CD4-positive, alpha-beta memory T cell (primary cell): Measurements from ENCODE around the gene KCTD4. TPM values are rescaled to one million over a fixed set of nuclear protein-coding genes. Genes with fewer than 3 reads are reported as not detected.

ENCODE experiments used
- CTCF ChIA-PET: fragments of 350-600 bp; sonication (Branson Sonifier 250); formaldehyde crosslinking; loops from one replicate; lab custom pipeline; 2021; ENCODE audit warnings: inconsistent platforms; ENCODE audit not compliant: partially characterized antibody; lab: Charles Lee
- POLR2A ChIA-PET: fragments of 350-600 bp; sonication (Branson Sonifier 250); formaldehyde crosslinking; loops from one replicate; lab custom pipeline; 2021; ENCODE audit not compliant: partially characterized antibody; lab: Charles Lee
- DNase-seq, 5 donors: peaks; one replicate each; pipeline versions ENCODE4 v3.0.0 to v3.0.0-alpha.2; 2020 to 2022; ENCODE audit warnings: mixed read lengths in 1 of 5
- H3K27ac ChIP-seq: one replicate; pipeline ENCODE4 v1.7.0; 2013; ENCODE audit warnings: low read depth, low read length
- H3K27me3 ChIP-seq: 2 replicates; pipeline ENCODE4 v1.7.0; 2013; ENCODE audit warnings: mild to moderate bottlenecking, low read length, moderate library complexity; ENCODE audit not compliant: insufficient read depth
- H3K36me3 ChIP-seq: 2 replicates; pipeline ENCODE4 v1.7.0; 2013; ENCODE audit warnings: mild to moderate bottlenecking, low read length, moderate library complexity; ENCODE audit not compliant: insufficient read depth
- H3K4me1 ChIP-seq: 2 replicates; pipeline ENCODE4 v1.7.0; 2013; ENCODE audit warnings: mild to moderate bottlenecking, low read length, moderate library complexity; ENCODE audit not compliant: insufficient read depth
- H3K4me3 ChIP-seq, 2 donors: one replicate each; pipeline ENCODE4 v1.7.0; 2013; ENCODE audit warnings: low read length in 2 of 2, mild to moderate bottlenecking in 1 of 2
- H3K9me3 ChIP-seq, 2 donors: one replicate each; pipeline ENCODE4 v1.7.0; 2013; ENCODE audit warnings: low read length in 2 of 2, control low read depth in 1 of 2; ENCODE audit not compliant: control insufficient read depth in 1 of 2
- H3K27ac Mint-ChIP-seq, 7 donors: one replicate each; pipeline ENCODE4 v1.8.0; 2020 to 2021; ENCODE audit warnings: mixed read lengths in 7 of 7, mild to moderate bottlenecking in 6 of 7, inconsistent platforms in 3 of 7, moderate library complexity in 3 of 7
- H3K27me3 Mint-ChIP-seq, 2 donors: one replicate each; pipeline ENCODE4 v1.8.0; 2020 to 2021; ENCODE audit warnings: mixed read lengths in 2 of 2
- H3K36me3 Mint-ChIP-seq, 2 donors: one replicate each; pipeline ENCODE4 v1.8.0; 2020 to 2021; ENCODE audit warnings: mixed read lengths in 2 of 2, inconsistent platforms in 1 of 2, mild to moderate bottlenecking in 1 of 2
- H3K4me1 Mint-ChIP-seq, 4 donors: one replicate each; pipeline ENCODE4 v1.8.0; 2020 to 2021; ENCODE audit warnings: mixed read lengths in 4 of 4, mild to moderate bottlenecking in 1 of 4
- H3K4me3 Mint-ChIP-seq, 8 donors: one replicate each; pipeline ENCODE4 v1.8.0; 2020 to 2021; ENCODE audit warnings: mixed read lengths in 8 of 8, mild to moderate bottlenecking in 7 of 8, moderate library complexity in 6 of 8, inconsistent platforms in 3 of 8
- H3K9me3 Mint-ChIP-seq, 8 donors: one replicate each; pipeline ENCODE4 v1.8.0; 2020 to 2021; ENCODE audit warnings: mixed read lengths in 8 of 8, mild to moderate bottlenecking in 5 of 8, inconsistent platforms in 3 of 8, moderate library complexity in 1 of 8
- intact Hi-C: fragments of 100-400 bp; cut with micrococcal nuclease; formaldehyde crosslinking; loops from one replicate; pipeline ENCODE4 v1.15.1; 2023
- polyA plus RNA-seq, 2 donors: library from polyadenylated mRNA; unstranded; fragments of 300-500 nt; fragmentation: Illumina TruSeq; gene quantifications; one replicate each; pipeline ENCODE4 v1.2.3, GENCODE V29; 2021
- total RNA-seq, 2 experiments: library from RNA; stranded (reverse); gene quantifications; one replicate each; pipeline ENCODE4 v1.2.3, GENCODE V29; 2021

KCTD4 gene
- total and polyA plus RNA-seq, 4 experiments from 2014 or later = 0.22 TPM; not detected in 3

DNA sequence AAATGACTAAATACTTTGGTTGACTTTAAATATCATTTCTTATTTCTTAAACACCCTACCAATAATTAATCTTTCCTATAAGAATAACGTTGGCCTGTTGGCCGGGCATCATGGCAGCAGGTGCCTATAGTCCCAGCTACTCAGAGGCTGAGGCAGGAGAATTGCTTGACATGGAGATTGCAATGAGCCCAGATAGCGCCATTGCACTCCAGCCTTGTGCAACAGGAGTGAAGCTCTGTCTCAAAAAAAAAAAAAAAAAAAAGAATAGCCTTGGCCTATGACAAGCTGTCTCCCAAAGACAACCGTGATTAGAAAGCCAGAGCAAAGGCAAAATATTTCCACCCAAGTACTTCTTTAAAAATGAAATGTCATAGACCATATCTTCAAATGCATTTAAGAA lies 24.5 kb upstream of the KCTD4 start:
- no peak overlapping the region for H3K4me3 Mint-ChIP-seq
- H3K4me3 ChIP-seq = no peak overlapping the region
- ChIA-PET POLR2A (no interaction called here), CTCF (no interaction called here)
- intact Hi-C loops = no loop called here
- H3K4me1 ChIP-seq = no peaks in the 10 kb centered on the region
- H3K27me3 ChIP-seq = no peaks in the 10 kb centered on the region
- no peaks in the 10 kb centered on the region for H3K9me3 ChIP-seq
- DNase-seq = no peak
- H3K36me3 Mint-ChIP-seq = peaks cover 12 to 21% of the 10 kb centered on the region in 2 donors
- H3K9me3 Mint-ChIP-seq = no peaks in the 10 kb centered on the region
- H3K27me3 Mint-ChIP-seq = no peaks in the 10 kb centered on the region
- H3K4me1 Mint-ChIP-seq = peaks cover 0 to 13% (median 2%) of the 10 kb centered on the region in 4 donors
- no peak overlapping the region for H3K27ac Mint-ChIP-seq
- H3K27ac ChIP-seq = no peak overlapping the region
- H3K36me3 ChIP-seq = no peaks in the 10 kb centered on the region

DNA sequence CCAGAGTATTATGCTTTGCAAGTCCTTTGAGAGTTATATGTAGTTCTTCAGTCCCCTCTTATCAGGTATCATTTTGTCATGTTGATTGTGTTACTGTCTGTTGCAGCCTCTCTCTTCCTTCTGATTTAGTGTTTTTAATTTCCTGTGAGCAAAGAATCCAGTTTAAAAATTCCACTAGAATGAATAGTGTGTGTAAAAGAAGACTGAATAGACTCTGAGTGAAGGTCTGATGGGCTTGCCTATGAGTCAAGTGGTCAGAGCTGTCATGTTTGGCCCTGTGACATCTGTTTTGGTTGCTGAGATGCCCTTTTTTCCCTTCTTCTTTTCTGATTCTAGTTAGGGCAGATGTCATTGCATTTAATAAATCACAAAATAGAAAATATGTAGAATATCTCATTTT lies 23.3 kb upstream of the KCTD4 start:
- intact Hi-C loops = no loop called here
- Histone ChIP-seq H3K36me3 (no peaks in the 10 kb centered on the region), H3K9me3 (no peaks in the 10 kb centered on the region), H3K27ac (no peak overlapping the region), H3K4me3 (no peak overlapping the region), H3K27me3 (no peaks in the 10 kb centered on the region), H3K4me1 (no peaks in the 10 kb centered on the region)
- Mint-ChIP-seq H3K27me3 (no peaks in the 10 kb centered on the region), H3K9me3 (no peaks in the 10 kb centered on the region), H3K4me3 (no peak overlapping the region), H3K36me3 (peaks cover 10 to 24% of the 10 kb centered on the region in 2 donors), H3K4me1 (peaks cover 0 to 8% (median 2%) of the 10 kb centered on the region in 4 donors), H3K27ac (peak overlapping the region in 2 of 7 donors; percentile 2 to 3)
- no peak for DNase-seq
- CTCF ChIA-PET = no interaction called here
- POLR2A ChIA-PET = no interaction called here

DNA sequence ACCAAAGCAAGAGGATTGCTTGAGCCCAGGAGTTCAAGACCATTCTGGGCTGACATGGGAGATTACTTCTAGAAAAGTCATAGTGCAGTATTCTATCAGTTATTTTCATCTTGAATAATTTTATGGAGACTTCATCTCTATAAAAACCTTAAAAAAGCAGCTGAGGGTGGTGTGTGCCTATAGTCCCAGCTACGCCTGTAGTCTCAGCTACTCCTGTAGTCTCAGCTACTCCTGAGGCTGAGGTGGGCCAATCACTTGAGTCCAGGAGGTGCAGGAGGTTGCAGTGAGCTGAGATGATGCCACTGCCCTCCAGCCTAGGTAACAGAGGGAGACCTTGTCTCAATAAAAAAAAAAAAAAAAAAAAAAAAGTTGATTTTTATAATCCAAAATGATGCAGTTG lies 22.1 kb upstream of the KCTD4 start:
- Mint-ChIP-seq H3K9me3 (no peaks in the 10 kb centered on the region), H3K27ac (no peak overlapping the region), H3K4me1 (peaks cover 0 to 5% (median 0%) of the 10 kb centered on the region in 4 donors), H3K4me3 (no peak overlapping the region), H3K27me3 (no peaks in the 10 kb centered on the region), H3K36me3 (peaks cover 7 to 16% of the 10 kb centered on the region in 2 donors)
- intact Hi-C loops = no loop called here
- no peak for DNase-seq
- no peak overlapping the region for H3K27ac ChIP-seq
- H3K4me1 ChIP-seq = no peaks in the 10 kb centered on the region
- H3K4me3 ChIP-seq = no peak overlapping the region
- ChIA-PET POLR2A (no interaction called here), CTCF (no interaction called here)
- no peaks in the 10 kb centered on the region for H3K36me3 ChIP-seq
- H3K9me3 ChIP-seq = no peaks in the 10 kb centered on the region
- no peaks in the 10 kb centered on the region for H3K27me3 ChIP-seq

DNA sequence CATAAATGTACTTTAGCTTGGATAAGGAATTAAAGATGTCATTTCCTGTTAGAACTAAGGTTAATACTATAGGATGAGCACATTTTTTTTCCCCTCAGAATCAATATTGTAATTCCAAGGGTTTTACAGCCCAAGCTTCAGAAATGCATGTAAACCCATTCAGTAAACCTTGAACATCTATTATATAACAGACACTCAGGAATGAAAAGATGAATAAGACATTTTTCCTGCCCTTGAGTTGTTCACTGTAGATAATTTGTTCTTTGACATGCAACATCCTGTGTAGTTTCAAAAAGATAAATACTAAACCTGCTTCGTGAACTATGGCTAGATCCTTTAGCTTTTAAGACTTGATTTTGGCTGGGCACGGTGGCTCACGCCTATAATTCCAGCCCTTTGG lies 21.7 kb upstream of the KCTD4 start:
- Histone ChIP-seq H3K4me3 (no peak overlapping the region), H3K9me3 (no peaks in the 10 kb centered on the region), H3K36me3 (no peaks in the 10 kb centered on the region), H3K27ac (no peak overlapping the region), H3K27me3 (no peaks in the 10 kb centered on the region), H3K4me1 (no peaks in the 10 kb centered on the region)
- ChIA-PET CTCF (interaction anchor here (1.0 kb wide), 1 partner anchor 16 kb away, joined by 3 read pairs; no protein-coding TSS in a partner anchor), POLR2A (no interaction called here)
- H3K9me3 Mint-ChIP-seq = no peaks in the 10 kb centered on the region
- H3K27me3 Mint-ChIP-seq = no peaks in the 10 kb centered on the region
- no peak overlapping the region for H3K4me3 Mint-ChIP-seq
- intact Hi-C loops = no loop called here
- DNase-seq = no peak
- H3K4me1 Mint-ChIP-seq = peaks cover 0 to 5% (median under 1%) of the 10 kb centered on the region in 4 donors
- peaks cover 4 to 13% of the 10 kb centered on the region in 2 donors for H3K36me3 Mint-ChIP-seq
- no peak overlapping the region for H3K27ac Mint-ChIP-seq

DNA sequence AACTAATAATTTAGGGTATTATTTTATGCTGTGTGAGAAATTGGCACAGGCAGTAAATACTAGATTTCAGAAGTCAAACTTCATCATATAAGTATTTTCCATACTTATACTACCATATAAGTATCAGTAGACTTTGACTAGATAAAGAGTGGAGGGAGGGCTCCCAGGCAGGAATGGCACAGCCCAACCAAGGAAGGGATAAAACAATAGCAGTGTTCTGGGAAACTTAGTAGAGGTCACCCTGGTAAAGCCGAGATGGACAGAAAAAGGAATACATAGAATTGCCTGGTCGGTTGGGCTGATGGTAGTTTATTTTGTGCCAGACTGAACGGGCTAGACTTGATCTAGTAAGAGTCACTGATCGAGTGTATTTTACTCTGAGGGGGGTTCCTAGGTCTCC lies 19.6 kb upstream of the KCTD4 start:
- Histone ChIP-seq H3K9me3 (no peaks in the 10 kb centered on the region), H3K4me3 (no peak overlapping the region), H3K27ac (no peak overlapping the region), H3K27me3 (no peaks in the 10 kb centered on the region), H3K36me3 (no peaks in the 10 kb centered on the region), H3K4me1 (no peaks in the 10 kb centered on the region)
- H3K9me3 Mint-ChIP-seq = no peaks in the 10 kb centered on the region
- H3K4me3 Mint-ChIP-seq = no peak overlapping the region
- H3K27ac Mint-ChIP-seq = no peak overlapping the region
- no peaks in the 10 kb centered on the region for H3K27me3 Mint-ChIP-seq
- peaks cover 0 to 4% (median 4%) of the 10 kb centered on the region in 4 donors for H3K4me1 Mint-ChIP-seq
- intact Hi-C loops = no loop called here
- peaks cover 4 to 23% of the 10 kb centered on the region in 2 donors for H3K36me3 Mint-ChIP-seq
- no peak for DNase-seq
- ChIA-PET CTCF (no interaction called here), POLR2A (no interaction called here)

DNA sequence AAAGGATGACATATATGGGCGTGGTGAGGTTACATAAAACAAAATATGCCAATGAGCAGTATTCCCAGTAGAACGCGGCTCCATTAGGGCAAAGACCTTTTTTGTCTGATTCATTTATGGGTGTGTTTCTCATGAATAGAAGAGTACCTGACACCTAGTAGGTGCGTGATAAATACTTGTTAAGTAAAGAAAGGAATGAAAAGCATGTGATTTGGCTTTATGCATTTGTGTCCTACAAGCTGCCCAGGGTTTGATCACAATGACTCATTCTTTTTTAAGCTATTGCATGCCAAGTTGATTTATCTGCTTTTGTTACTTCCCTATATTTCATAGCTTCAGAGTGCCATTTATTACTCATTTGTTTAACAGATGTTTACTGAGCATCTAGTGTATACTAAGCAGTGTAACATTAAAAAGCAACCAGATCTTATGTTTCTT lies 19.1 kb upstream of the KCTD4 start:
- peak overlapping the region in 1 of 7 donors; percentile 3 for H3K27ac Mint-ChIP-seq
- H3K9me3 Mint-ChIP-seq = no peaks in the 10 kb centered on the region
- H3K36me3 Mint-ChIP-seq = peaks cover 4 to 23% of the 10 kb centered on the region in 2 donors
- Histone ChIP-seq H3K27me3 (no peaks in the 10 kb centered on the region), H3K27ac (no peak overlapping the region), H3K9me3 (no peaks in the 10 kb centered on the region), H3K36me3 (no peaks in the 10 kb centered on the region), H3K4me3 (no peak overlapping the region), H3K4me1 (no peaks in the 10 kb centered on the region)
- H3K27me3 Mint-ChIP-seq = no peaks in the 10 kb centered on the region
- ChIA-PET POLR2A (no interaction called here), CTCF (no interaction called here)
- no peak for DNase-seq
- no peak overlapping the region for H3K4me3 Mint-ChIP-seq
- H3K4me1 Mint-ChIP-seq = peaks cover 0 to 4% (median 4%) of the 10 kb centered on the region in 4 donors
- intact Hi-C loops = no loop called here

DNA sequence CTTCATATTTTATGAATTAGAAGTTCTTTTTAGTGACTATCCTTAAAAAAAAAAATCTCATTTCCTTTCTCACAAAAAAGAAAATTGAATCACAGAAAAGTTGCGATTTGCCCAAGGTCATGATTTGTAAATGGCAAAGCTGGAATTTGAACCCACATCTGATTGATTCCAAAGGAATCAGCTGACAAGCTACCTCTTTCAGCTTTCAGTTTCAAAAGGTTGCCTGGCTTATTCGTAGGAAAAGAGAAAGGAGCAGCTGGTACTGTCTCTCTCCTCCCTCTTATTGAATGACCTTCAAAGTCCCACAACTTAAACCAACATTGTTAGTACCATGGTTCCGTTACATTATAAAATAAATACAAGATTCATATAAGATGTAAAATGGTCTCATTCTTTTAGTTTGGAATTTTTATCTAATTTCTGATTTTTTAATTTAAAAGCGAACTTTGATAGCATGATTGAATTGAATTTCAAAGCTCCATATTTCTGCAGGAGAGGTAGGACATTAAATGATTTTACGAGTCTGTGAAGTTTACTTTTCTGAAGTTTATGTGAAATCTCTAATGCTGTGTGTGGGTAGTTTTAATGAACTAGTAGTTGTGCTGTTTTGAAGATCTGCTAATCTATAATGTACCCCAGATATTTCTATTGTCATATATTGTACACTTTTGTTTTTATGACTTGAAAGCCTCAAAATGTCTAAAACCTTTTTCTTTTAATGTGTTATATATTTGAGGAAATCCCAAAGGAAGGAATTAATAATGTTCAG lies 18.5 kb upstream of the KCTD4 start:
- no peak for DNase-seq
- no peaks in the 10 kb centered on the region for H3K27me3 ChIP-seq
- peak overlapping the region in 2 of 7 donors; percentile 3 to 41 for H3K27ac Mint-ChIP-seq
- no peak overlapping the region for H3K4me3 Mint-ChIP-seq
- H3K4me1 Mint-ChIP-seq = peaks cover 0 to 4% (median 4%) of the 10 kb centered on the region in 4 donors
- no peaks in the 10 kb centered on the region for H3K36me3 ChIP-seq
- H3K36me3 Mint-ChIP-seq = peaks cover 4 to 23% of the 10 kb centered on the region in 2 donors
- ChIA-PET CTCF (no interaction called here), POLR2A (no interaction called here)
- intact Hi-C loops = no loop called here
- no peak overlapping the region for H3K4me3 ChIP-seq
- no peak overlapping the region for H3K27ac ChIP-seq
- no peaks in the 10 kb centered on the region for H3K9me3 Mint-ChIP-seq
- no peaks in the 10 kb centered on the region for H3K27me3 Mint-ChIP-seq
- H3K4me1 ChIP-seq = no peaks in the 10 kb centered on the region
- no peaks in the 10 kb centered on the region for H3K9me3 ChIP-seq
